GM18498 (cell line): Measurements from ENCODE around the gene PPP1R14B.

Experiments used
- ATAC-seq: cut with Tn5 transposase; IDR thresholded peaks from one replicate; pipeline ENCODE4 v1.9.1; 2021; ENCODE audit warnings: mild to moderate bottlenecking, moderate library complexity; ENCODE audit not compliant: unreplicated experiment

Gene PPP1R14B

GRCh38 chr11:64247729-64248531 is 1.2 kb upstream of the PPP1R14B start:
- no peak for ATAC-seq

DNA sequence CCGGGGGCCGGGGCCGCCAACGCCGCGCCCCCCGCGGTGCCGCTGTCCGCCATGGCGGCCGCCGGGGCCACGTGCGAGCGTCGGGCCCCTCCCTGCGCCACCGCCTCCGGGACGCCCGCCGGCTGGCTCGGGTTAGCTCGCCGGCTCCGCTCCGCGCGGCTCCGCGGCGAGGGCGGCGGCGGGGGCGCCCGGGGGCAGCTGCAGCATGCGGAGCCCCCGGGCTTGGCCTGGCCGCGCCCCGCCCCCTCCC is 197 bp downstream of the PPP1R14B start:
- peak; percentile 19 for ATAC-seq

DNA sequence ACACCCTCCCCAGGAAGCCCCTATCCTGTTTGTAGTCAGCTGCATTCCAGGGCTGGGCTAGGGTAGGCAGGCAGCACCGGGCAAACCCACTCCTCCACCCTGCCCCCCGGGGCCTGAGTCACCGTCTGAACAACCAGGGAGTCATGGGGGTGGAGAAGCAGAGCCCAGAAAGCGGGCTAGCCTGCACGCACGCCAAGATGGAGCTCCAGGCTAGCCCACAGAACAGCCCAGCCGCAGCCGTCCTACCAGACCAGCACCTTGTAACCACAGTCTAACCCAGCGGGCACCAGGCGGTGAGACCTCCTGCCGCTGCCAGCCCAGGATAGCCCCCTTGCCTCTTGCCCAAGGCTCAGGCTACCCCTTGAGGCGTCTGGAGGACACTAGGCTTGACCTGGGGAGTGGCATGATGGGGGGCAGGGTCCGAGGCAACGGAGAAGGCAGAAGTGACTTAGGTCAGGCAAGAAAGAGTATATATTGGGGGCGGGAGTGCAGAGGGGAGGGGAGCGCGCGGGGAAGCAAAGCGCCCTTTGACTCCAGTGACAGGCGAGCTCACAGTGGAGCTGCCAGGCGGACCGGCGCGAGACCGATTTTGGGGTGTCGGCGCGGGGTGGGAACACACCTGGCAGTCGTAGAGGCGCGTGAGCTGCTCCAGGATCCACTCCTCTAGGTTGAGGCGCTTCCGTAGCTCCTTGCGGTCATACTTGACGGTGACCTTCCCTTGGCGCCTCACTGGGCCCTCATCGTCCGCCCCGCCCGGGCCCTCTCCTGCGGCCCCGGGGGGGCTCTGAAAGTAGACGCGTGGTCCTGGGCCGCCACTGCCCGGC is 734 bp downstream of the PPP1R14B start:
- no peak for ATAC-seq

DNA sequence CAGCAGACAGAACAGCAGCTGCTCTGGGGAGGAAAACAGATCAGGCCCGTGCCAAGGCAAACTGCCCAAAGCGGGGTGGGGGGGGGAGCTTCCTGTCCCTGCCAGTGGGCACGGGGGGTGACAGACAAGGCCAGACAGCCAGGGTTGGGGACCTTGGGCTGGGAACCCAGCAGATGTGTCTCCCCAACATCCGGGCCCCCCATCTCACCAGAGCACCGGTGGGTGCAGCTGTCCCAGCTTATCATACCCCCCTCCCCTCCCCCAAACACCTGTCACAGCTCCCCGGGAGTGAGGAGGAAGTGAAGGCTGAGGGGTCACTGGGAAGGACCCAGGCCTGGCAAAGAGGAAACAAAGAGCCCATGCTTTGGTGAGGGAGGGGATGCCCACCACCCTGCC is 1.3 kb downstream of the PPP1R14B start:
- ATAC-seq = no peak

DNA sequence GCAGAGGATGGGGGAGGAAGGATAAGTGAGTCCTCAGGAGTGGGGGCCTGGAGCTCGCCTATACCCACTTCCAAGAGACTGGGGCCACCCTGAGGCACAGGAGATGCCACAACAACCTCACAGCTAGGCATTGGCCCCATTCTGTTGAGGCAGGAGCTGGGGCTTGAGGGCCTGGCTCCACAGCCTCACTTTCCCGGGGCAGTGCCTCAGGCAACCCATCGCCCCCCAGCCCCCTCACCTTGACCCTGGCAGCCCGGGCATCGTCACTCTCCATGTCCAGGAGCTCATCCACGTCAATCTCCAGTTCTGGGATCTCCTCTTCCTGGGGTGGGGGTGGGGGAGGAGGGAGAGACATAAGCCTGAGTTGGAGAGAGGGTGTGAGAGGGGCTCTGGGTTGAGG is 1.8 kb downstream of the PPP1R14B start:
- ATAC-seq = no peak

DNA sequence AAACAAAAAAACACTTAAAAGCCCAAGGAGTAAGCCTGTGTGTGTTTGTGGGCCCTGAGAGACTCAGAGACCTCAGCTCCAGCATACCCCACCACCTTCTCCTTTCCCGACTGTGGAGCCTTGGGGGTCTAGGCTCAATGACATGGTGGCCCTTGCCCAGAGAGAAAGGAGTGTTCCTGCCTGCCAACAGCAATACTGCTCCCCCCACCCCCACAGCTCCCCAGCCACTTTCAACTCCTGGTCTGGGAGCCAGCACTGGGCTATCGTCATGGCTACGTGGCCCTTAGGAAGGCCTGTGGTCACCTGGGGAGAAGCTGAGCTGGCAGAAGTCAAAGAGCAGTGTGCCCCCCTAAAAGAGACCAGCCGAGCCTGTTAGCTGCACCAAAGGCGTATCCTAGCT is 2.6 kb downstream of the PPP1R14B start:
- no peak for ATAC-seq

DNA sequence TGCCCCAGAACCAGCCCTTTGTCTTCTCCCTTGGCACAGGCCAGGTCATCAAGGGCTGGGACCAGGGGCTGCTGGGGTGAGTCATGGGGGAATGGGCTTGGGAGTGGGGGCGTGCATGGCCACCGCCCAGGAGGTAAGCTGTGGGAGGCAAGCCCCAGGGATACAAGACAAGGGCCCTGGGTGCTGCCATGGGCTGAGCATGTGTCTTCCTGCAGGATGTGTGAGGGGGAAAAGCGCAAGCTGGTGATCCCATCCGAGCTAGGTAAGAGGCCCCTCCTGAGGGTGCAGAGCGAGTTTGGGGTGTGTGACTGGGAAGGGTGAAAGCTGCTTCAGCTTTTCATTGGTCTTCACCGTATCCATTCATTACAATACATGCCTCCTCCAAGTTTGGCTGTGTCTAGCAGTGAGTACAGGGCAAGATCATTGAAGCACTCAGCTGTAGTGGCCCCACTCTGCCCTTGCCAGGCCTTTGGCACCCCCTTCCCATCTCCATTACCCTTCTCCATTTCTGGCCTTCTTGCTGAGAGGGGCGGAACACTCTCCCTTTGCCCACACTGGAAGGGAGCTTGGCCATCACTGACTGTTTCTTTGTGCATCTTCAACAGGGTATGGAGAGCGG is 3.4 kb downstream of the PPP1R14B start:
- ATAC-seq = no peak

GRCh38 chr11:64241491-64242374 is 5.0 kb downstream of the PPP1R14B start:
- peak; percentile 12 for ATAC-seq

- peak; percentile 72 for ATAC-seq
Observed at GRCh38 chr11:64241241-64241490, 5.6 kb downstream of the PPP1R14B start.

DNA sequence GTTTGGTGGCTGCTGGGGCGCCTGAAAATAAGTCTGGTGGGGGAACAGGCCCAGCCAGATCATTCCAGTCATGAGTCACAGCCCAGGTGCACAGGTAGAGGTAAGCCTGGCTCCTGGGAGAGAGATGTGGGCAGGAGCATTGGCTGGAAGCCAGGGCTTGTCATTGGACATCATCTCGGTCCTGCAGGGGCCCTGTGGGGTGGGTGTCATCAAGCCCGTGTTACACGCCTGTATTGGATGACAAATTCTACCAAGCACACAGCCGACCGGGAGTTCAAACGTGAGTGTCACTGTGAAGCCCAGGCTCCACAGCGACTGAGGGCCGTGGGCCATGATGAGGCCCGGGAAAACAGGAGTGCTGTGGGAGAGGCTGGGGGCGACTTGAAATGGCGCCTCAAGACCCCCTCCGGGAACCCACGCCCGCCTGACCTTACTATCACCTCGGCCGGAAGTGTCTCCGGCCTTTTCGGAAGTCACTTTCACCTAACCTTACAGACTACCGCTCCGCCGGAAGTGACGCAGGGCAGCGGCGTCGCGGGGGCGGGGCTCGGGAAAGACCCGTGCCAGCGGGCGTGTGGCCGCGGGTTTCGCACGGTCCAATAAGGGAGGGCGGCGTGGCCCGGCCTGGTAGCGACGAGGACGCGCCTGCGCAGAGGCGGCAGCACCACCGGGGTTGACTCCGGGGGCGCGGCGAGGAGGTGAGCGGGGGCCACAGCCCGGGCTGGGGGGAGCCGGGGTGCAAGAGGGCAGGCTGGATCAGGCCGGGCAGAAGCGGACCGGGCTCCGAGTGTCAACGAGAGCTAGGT is 6.1 kb downstream of the PPP1R14B start, which contains the start of gene FKBP2:
FKBP2 (plus strand) TSS at position 661 of the 806 bp plus-strand sequence. CDS start 1,293 bp downstream, outside the sequence.
- ATAC-seq = peak; percentile 57

DNA sequence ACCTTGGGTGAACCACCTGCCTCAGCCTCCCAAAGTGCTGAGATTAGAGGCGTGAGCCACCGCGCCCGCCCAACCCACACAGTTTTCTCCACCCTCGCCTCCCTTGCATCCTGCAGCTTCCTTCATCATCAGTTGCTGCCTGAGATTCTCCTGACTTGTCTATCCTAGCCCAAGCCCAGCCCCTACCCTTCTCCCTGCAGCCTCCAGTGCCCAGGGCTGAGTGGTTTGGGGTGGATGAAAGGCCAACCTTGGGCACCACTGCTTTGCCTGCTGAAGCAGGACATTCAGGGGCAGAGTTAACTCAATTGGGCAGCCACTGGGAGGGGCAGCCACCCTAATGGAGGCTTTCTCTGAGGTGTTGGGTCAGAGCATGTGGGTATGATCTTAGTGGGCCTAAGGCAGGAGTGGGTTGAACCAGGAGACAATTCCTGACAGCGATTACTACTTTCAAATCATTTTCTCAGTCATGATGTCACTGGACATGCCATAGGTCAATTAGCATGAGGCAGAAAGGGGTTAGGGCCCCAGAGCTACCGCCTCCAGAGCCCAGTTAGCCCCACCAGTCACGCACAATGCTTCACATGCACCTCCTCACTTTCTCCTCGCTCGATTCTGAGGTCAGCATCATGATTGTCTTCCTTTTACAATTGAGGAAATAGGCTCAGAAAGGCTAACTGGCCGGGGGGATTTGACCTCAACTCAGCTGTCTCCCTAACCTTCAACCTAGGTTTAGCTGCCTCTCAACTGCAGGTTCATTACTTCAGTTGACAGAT is 6.9 kb downstream of the PPP1R14B start:
- ATAC-seq = no peak

DNA sequence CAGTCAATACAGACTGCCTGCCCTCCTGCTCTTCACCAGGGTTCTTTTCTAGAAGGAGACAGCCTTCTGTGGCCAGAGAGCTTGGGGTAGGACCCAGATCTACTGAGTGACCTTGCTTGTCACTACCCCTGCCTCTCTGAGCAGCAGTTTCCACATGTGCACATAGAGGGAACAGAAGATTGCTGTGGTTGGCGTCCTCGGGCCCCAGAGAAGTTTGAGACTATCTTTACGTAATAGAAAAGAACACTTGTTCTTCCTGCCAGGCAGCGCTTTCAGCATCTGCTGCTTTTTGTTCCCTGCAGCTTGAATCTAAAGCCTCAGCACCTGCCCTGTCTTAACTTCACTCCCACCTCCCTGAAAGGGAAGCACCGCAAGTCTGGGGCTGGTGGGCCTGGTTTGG is 7.7 kb downstream of the PPP1R14B start:
- ATAC-seq = no peak

GRCh38 chr11:64238076-64238475 is 8.7 kb downstream of the PPP1R14B start:
- ATAC-seq = no peak

- ATAC-seq = no peak
Observed at GRCh38 chr11:64237484-64237951, 9.2 kb downstream of the PPP1R14B start.

- no peak for ATAC-seq
Observed at GRCh38 chr11:64235437-64236161, 11.1 kb downstream of the PPP1R14B start.

GRCh38 chr11:64234647-64235379 is 11.9 kb downstream of the PPP1R14B start:
- ATAC-seq = peak; percentile 29

- ATAC-seq = peak; percentile 47
Observed at GRCh38 chr11:64233913-64234586, 12.7 kb downstream of the PPP1R14B start, which contains the start of gene VEGFB. TSS of gene VEGFB (plus strand) at chr11:64234584. CDS start at chr11:64234834, 250 bp downstream.
